Measurements from ENCODE around the gene INVS. TPM values are rescaled to one million over a fixed set of nuclear protein-coding genes. Genes with fewer than 3 reads are reported as not detected.
"Not testable (repeated sequence)": the region's sequence is repeated elsewhere in the genome, so short reads cannot be mapped to it uniquely, and the experiment has no call there.

INVS gene
- 10 to 100 TPM; 13.1 to 13.2 TPM for total RNA-seq

DNA sequence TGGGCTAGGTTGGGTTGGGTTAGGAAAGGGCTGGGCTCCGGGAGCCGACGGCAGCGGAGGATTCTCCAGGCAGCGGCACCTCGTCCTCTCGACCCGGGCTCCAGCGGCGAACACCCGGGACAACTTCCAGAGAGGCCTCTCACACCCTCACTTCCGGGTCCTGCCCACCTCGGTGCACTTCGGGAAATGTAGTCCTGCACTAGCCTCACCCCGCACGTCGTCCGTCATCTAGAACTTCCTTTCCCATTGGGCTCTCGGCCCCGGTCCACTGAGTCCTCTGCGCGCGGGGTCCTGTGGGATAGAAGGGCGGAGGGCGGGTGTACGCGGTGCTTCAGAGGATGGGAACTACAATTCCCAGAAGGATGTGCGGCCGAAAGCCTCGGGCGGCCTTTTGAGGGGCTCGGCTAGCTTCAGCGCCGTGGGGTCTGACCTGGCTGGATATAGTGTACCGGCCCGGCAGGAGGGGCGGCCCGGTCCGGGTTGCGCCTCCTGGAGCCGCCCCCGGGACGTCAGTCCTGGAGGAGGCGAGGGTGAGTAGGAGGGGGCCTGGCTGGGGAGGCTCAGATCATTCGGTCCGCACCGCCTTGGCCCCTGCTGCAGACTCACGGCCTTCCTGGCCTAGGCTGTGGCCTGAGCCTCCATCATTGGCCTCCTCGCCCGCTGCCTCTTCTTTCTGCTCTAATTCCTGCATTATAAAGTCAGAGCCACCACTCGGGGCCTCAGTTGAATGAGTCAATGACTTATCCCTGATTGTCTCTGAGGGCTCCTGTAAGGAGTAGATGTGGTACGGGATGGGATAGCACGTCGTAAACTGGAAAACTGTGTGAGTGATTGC, at the start of gene INVS, which contains the start of gene ERP44:
TSS of gene INVS (plus strand) at position 357 of the 835 bp plus-strand sequence. CDS start 5,279 bp downstream, outside the sequence.
TSS of gene ERP44 (minus strand) at position 114 of the 835 bp plus-strand sequence. CDS start 160 bp downstream, outside the sequence.
- H3K27ac Mint-ChIP-seq = peak within 1 kb of the TSS; percentile 93
- H3K4me3 Mint-ChIP-seq = peak within 1 kb of the TSS; percentile 100
- H3K36me3 Mint-ChIP-seq (ENCODE audit: low read depth) = peaks cover 8% of the 10 kb centered on the region
- DNase-seq = peak; percentile 98
- POLR2A ChIA-PET = interaction anchor here (1.5 to 2.6 kb wide), 3 partner anchors 13 to 111 kb away, joined by 3 to 15 read pairs (median 4); no protein-coding TSS in a partner anchor
- H3K9me3 Mint-ChIP-seq = no peaks in the 10 kb centered on the region
- CTCF ChIA-PET = interaction anchor here (0.6 kb wide), 1 partner anchor 123 kb away, joined by 3 read pairs; no protein-coding TSS in a partner anchor
- peaks cover 29% of the 10 kb centered on the region for H3K4me1 Mint-ChIP-seq
- H3K27me3 Mint-ChIP-seq = no peaks in the 10 kb centered on the region

GRCh38 chr9:100049551-100049950, 49.5 kb upstream of the INVS start:
- Mint-ChIP-seq H3K36me3 (ENCODE audit: low read depth) (peaks cover 42% of the 10 kb centered on the region), H3K4me1 (no peaks in the 10 kb centered on the region), H3K27ac (no peak overlapping the region), H3K27me3 (no peaks in the 10 kb centered on the region), H3K4me3 (no peak overlapping the region), H3K9me3 (no peaks in the 10 kb centered on the region)
- DNase-seq = no peak
- POLR2A ChIA-PET = no interaction called here
- CTCF ChIA-PET = no interaction called here

DNA sequence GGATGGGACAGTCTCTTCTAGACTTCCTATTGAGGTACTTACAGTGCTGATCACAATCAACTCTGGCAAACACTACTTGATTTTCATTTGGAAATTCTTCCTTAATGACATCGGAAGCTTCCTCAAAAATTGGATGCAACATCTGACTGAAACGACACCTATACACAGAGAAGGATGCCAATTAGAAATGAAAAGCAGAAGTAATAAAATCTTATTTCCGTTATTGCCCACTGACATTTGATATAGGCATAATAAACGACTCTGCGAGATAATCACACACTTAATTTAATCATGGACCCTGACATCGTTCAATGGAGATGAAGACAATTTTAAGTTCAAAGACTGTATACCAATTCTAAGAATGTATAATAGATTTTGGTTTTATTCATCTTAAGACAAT, 46.7 kb upstream of the INVS start:
- H3K36me3 Mint-ChIP-seq (ENCODE audit: low read depth) = peaks cover 29% of the 10 kb centered on the region
- no peaks in the 10 kb centered on the region for H3K27me3 Mint-ChIP-seq
- H3K27ac Mint-ChIP-seq = no peak overlapping the region
- H3K4me1 Mint-ChIP-seq = no peaks in the 10 kb centered on the region
- H3K9me3 Mint-ChIP-seq = no peaks in the 10 kb centered on the region
- POLR2A ChIA-PET = no interaction called here
- CTCF ChIA-PET = no interaction called here
- no peak overlapping the region for H3K4me3 Mint-ChIP-seq
- no peak for DNase-seq

- ChIA-PET POLR2A (no interaction called here), CTCF (no interaction called here)
- no peaks in the 10 kb centered on the region for H3K27me3 Mint-ChIP-seq
- H3K36me3 Mint-ChIP-seq (ENCODE audit: low read depth) = peaks cover 20% of the 10 kb centered on the region
- no peak overlapping the region for H3K27ac Mint-ChIP-seq
- no peak overlapping the region for H3K4me3 Mint-ChIP-seq
- H3K9me3 Mint-ChIP-seq = no peaks in the 10 kb centered on the region
- H3K4me1 Mint-ChIP-seq = peaks cover 2% of the 10 kb centered on the region
- DNase-seq = no peak
Measured at GRCh38 chr9:100056561-100056960, 42.5 kb upstream of the INVS start.

GRCh38 chr9:100057624-100058023, 41.4 kb upstream of the INVS start:
- CTCF ChIA-PET = no interaction called here
- Mint-ChIP-seq H3K27me3 (no peaks in the 10 kb centered on the region), H3K36me3 (ENCODE audit: low read depth) (peaks cover 19% of the 10 kb centered on the region), H3K4me1 (peaks cover 2% of the 10 kb centered on the region), H3K4me3 (no peak overlapping the region), H3K9me3 (no peaks in the 10 kb centered on the region), H3K27ac (no peak overlapping the region)
- DNase-seq = no peak
- POLR2A ChIA-PET = no interaction called here

GRCh38 chr9:100058699-100059579, 40.1 kb upstream of the INVS start:
- no peak overlapping the region for H3K4me3 Mint-ChIP-seq

GRCh38 chr9:100062683-100063082, 36.4 kb upstream of the INVS start:
- H3K9me3 Mint-ChIP-seq, DNase-seq, H3K4me3 Mint-ChIP-seq, H3K27me3 Mint-ChIP-seq, POLR2A ChIA-PET, H3K27ac Mint-ChIP-seq: not testable (repeated sequence)
- CTCF ChIA-PET = interaction anchor here (0.7 kb wide), 1 partner anchor 1117 kb away, joined by 3 read pairs; no protein-coding TSS in a partner anchor
- peaks cover 11% of the 10 kb centered on the region for H3K4me1 Mint-ChIP-seq
- H3K36me3 Mint-ChIP-seq (ENCODE audit: low read depth) = peaks cover 17% of the 10 kb centered on the region

More at GRCh38 chr9:100058699-100059579, 40.1 kb upstream of the INVS start:
- peaks cover 19% of the 10 kb centered on the region for H3K36me3 Mint-ChIP-seq (ENCODE audit: low read depth)
- ChIA-PET POLR2A (no interaction called here), CTCF (interaction anchor here (0.6 kb wide), 1 partner anchor 47 kb away, joined by 3 read pairs; no protein-coding TSS in a partner anchor)
- H3K9me3 Mint-ChIP-seq = no peaks in the 10 kb centered on the region
- no peaks in the 10 kb centered on the region for H3K27me3 Mint-ChIP-seq
- no peak overlapping the region for H3K27ac Mint-ChIP-seq
- peaks cover 2% of the 10 kb centered on the region for H3K4me1 Mint-ChIP-seq
- DNase-seq = no peak

DNA sequence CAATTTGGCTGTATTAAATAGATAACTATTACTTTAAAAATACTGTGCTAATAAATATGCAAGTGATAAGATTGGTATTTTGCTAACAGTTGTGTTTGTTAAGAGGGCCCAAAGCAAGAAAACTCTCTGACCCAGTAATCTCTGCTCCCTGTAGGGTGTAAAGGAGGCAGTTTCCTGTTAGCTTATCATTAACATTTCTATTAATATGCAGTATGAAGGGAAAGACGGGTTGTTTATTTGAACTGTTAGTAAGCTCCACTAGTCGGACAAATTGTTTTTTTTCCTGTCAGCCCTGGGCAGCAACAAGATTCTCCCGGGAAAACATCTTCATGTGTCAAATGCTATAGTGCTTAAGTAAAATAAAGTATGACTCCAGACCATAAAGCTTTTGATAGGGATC, 35.9 kb upstream of the INVS start:
- Mint-ChIP-seq H3K36me3 (ENCODE audit: low read depth) (peaks cover 13% of the 10 kb centered on the region), H3K27me3 (no peaks in the 10 kb centered on the region), H3K27ac (no peak overlapping the region), H3K4me3 (no peak overlapping the region), H3K4me1 (peaks cover 11% of the 10 kb centered on the region), H3K9me3 (no peaks in the 10 kb centered on the region)
- no peak for DNase-seq
- ChIA-PET CTCF (interaction anchor here (0.7 kb wide), 1 partner anchor 1117 kb away, joined by 3 read pairs; no protein-coding TSS in a partner anchor), POLR2A (no interaction called here)

DNA sequence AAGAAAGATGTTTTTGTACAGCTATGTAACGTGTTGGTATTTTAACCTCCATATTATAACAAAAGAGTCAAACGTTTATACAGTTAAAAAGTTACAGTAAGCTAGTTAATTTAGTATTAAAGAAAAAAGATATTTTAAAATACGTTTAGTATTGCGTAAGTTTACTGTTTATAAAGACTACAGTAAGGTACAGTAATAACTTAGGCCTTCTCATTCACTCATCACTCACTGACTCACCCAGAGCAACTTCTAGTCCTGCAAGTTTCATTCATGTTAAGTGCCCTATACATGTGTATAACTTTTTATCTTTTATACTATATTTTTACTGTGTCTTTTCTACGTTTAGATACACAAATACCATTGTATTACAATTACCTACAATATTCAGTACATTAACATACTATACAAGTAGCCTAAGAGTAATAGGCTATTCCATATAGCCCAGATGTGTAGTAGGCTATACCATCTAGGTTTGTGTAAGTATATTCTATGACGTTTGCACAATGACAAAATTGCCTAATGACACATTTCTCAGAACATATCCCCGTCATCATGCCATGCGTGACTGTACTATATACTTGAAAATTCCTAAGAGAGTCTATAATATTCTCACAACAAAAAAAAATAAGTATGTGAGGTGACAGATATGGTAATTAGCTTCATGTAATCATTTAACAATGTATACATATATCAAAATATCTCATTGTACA, 34.0 kb upstream of the INVS start:
- Mint-ChIP-seq H3K36me3 (ENCODE audit: low read depth) (peaks cover 7% of the 10 kb centered on the region), H3K4me3 (no peak overlapping the region), H3K9me3 (no peaks in the 10 kb centered on the region), H3K4me1 (peaks cover 9% of the 10 kb centered on the region), H3K27ac (no peak overlapping the region), H3K27me3 (no peaks in the 10 kb centered on the region)
- POLR2A ChIA-PET = no interaction called here
- no peak for DNase-seq
- CTCF ChIA-PET = no interaction called here

DNA sequence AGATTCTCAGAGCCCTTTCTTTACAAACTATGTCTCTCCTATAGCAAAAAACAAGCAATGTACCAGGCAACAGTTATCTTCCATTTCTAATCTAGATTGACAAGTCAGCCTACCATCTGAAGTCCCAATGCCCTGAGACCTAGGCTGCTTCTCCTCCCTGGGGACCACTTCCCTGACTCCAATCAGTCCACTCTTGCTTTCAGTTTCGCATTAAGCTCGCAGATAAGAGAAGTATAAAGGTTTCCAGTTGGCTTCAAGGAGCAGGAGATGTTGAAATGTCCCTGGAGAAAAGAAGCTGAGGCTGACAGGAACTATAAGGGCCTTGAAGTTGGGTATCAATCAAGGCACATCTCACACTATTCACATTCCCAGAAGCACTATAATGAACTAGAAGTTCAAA, 32.5 kb upstream of the INVS start:
- POLR2A ChIA-PET = no interaction called here
- Mint-ChIP-seq H3K4me1 (peaks cover 9% of the 10 kb centered on the region), H3K4me3 (no peak overlapping the region), H3K27me3 (no peaks in the 10 kb centered on the region), H3K9me3 (no peaks in the 10 kb centered on the region), H3K36me3 (ENCODE audit: low read depth) (peaks cover 7% of the 10 kb centered on the region), H3K27ac (no peak overlapping the region)
- CTCF ChIA-PET = no interaction called here
- DNase-seq = no peak

DNA sequence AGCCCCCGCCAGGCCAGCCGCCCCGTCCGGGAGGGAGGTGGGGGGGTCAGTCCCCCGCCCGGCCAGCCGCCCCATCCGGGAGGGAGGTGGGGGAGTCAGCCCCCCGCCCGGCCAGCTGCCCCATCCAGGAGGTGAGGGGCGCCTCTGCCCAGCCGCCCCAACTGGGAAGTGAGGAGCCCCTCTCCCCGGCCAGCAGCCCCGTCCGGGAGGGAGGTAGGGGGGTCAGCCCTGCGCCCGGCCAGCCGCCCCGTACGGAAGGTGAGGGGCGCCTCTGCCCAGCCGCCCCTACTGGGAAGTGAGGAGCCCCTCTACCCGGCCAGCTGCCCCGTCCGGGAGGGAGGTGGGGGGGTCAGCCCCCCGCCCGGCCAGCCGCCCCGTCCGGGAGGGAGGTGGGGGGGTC, 31.1 kb upstream of the INVS start:
- H3K27me3 Mint-ChIP-seq; DNase-seq; H3K27ac Mint-ChIP-seq; POLR2A ChIA-PET; H3K4me1 Mint-ChIP-seq; CTCF ChIA-PET; H3K4me3 Mint-ChIP-seq; H3K36me3 Mint-ChIP-seq (ENCODE audit: low read depth); H3K9me3 Mint-ChIP-seq: not testable (repeated sequence)

DNA sequence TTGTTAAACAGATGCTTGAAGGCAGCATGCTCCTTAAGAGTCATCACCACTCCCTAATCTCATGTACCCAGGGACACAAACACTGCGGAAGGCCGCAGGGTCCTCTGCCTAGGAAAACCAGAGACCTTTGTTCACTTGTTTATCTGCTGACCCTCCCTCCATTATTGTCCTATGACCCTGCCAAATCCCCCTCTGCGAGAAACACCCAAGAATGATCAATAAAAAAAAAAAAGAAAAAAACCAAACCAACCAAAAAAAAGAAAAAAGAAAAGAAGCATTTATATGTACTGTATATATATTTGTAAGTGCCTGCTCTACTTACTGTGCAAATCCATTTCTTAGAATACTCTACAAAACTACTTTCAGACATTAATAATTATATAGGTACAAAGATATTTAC, 30.0 kb upstream of the INVS start:
- POLR2A ChIA-PET; H3K27me3 Mint-ChIP-seq; DNase-seq; H3K4me1 Mint-ChIP-seq; H3K9me3 Mint-ChIP-seq; H3K4me3 Mint-ChIP-seq; H3K36me3 Mint-ChIP-seq (ENCODE audit: low read depth); H3K27ac Mint-ChIP-seq; CTCF ChIA-PET: not testable (repeated sequence)
